GM19025 (cell line): ENCODE measurements around the gene PGLYRP3.

Experiments used
- ATAC-seq: cut with Tn5 transposase; IDR thresholded peaks from one replicate; pipeline ENCODE4 v1.9.1; 2021; ENCODE audit warnings: mild to moderate bottlenecking, low read depth, moderate library complexity; ENCODE audit not compliant: unreplicated experiment

PGLYRP3 gene

GRCh38 chr1:153312570-153313186, at the start of gene PGLYRP3:
PGLYRP3 (minus strand) TSS chr1:153312952; CDS start chr1:153310665, 2,287 bp downstream.
- ATAC-seq: no peak

GRCh38 chr1:153362187-153362775, 49.5 kb upstream of the PGLYRP3 start:
- ATAC-seq: no peak

GRCh38 chr1:153361480-153362109, 48.8 kb upstream of the PGLYRP3 start:
- no peak for ATAC-seq

GRCh38 chr1:153360592-153361479, 48.1 kb upstream of the PGLYRP3 start:
- ATAC-seq: no peak

- ATAC-seq: no peak
Observed at GRCh38 chr1:153360190-153360589, 47.4 kb upstream of the PGLYRP3 start.

- ATAC-seq: no peak
Observed at GRCh38 chr1:153359241-153359640, 46.5 kb upstream of the PGLYRP3 start.

GRCh38 chr1:153358691-153358975, 45.9 kb upstream of the PGLYRP3 start:
- no peak for ATAC-seq

- no peak for ATAC-seq
Observed at GRCh38 chr1:153357853-153358690, 45.3 kb upstream of the PGLYRP3 start, which contains the start of gene S100A9. S100A9 (plus strand) TSS chr1:153357854; CDS start chr1:153358284, 430 bp downstream.

GRCh38 chr1:153357076-153357852, 44.5 kb upstream of the PGLYRP3 start:
- ATAC-seq: no peak

GRCh38 chr1:153356392-153357075, 43.8 kb upstream of the PGLYRP3 start:
- ATAC-seq: no peak

GRCh38 chr1:153355445-153356071, 42.8 kb upstream of the PGLYRP3 start:
- ATAC-seq: no peak

GRCh38 chr1:153354515-153355193, 41.9 kb upstream of the PGLYRP3 start:
- ATAC-seq: no peak

- ATAC-seq: no peak
Observed at GRCh38 chr1:153353226-153353947, 40.6 kb upstream of the PGLYRP3 start.

- ATAC-seq: no peak
Observed at GRCh38 chr1:153352523-153352922, 39.8 kb upstream of the PGLYRP3 start.

GRCh38 chr1:153350321-153350957, 37.7 kb upstream of the PGLYRP3 start:
- no peak for ATAC-seq

- ATAC-seq: no peak
Observed at GRCh38 chr1:153349363-153350320, 36.9 kb upstream of the PGLYRP3 start.
